Endothelial cell of umbilical vein (primary cell): ENCODE results near the gene CTSH.

Source experiments
- FOS ChIP-seq: IDR thresholded peaks from 2 replicates; pipeline ENCODE4 v1.6.1; 2011; ENCODE audit warnings: mild to moderate bottlenecking, low read length, moderate library complexity, borderline replicate concordance; ENCODE audit not compliant: insufficient read depth
- POLR2AphosphoS5 ChIP-seq: IDR thresholded peaks from 2 replicates; pipeline ENCODE4 v1.6.1; 2012; ENCODE audit warnings: low read depth, mild to moderate bottlenecking, control low read depth, low read length, moderate library complexity; ENCODE audit not compliant: insufficient read depth

- no peak for TF ChIP-seq FOS
- TF ChIP-seq POLR2AphosphoS5, result no peak
Measured at GRCh38 chr15:78957416-78958093, 12.7 kb upstream of the CTSH start.
